Hematopoietic multipotent progenitor cell treated with erythropoietin and hydrocortisone succinate and interleukin-3 and kit ligand, for 17 days (in vitro differentiated cells): ENCODE results near the gene PYGB.

Experiments used
- DNase-seq: peaks from one replicate; pipeline ENCODE4 v3.0.0-alpha.2; 2015; ENCODE audit warnings: low spot score

Gene PYGB

GRCh38 chr20:25282796-25283195 is 34.9 kb downstream of the PYGB start:
- DNase-seq: no peak

GRCh38 chr20:25283221-25283951 is 35.5 kb downstream of the PYGB start:
- DNase-seq: no peak

DNA sequence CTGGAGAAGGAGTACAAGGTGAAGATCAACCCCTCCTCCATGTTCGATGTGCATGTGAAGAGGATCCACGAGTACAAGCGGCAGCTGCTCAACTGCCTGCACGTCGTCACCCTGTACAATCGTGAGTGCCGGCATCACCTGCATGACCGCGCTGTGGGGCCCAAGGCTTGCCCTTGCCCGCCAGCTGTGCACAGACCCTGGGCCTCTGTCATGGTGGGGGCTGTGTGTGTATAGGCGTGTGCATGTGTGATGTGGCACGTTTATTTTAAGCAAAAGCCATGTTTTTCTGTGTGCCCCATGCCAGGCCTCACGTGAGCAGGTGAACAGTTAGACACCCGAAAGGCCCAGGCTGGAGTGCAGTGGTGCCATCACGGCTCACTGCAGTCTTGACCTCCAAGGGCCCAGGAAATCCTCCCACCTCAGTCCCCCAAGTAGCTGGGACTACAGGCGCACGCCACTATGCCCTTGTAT is 36.3 kb downstream of the PYGB start:
- no peak for DNase-seq

DNA sequence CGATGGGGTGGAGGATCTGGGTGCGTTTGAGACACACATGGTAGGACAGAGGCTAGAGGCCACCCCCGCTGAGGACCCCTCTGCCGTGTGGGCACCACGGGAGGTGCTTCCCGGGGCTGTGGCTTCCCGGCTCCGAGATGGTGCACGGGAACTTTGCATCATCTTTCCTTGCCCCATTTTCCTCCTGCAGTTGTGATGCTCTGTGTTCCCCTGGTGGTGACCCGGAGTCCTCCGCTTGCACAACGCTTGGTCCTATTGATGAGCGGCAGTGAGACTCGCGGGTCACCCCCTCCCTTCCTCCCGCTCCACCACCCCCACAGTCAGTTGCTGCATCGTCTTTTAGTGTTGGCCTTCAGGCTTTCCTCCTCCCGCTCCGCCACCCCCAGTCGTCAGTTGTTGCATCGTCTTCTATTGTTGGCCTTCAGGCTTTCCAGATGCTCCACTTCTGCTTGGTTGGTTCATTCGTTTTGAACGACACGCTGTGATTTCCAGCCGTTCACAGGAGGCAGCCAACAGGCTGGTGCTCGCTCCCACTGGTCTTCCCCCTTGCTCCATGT is 37.3 kb downstream of the PYGB start:
- no peak for DNase-seq

DNA sequence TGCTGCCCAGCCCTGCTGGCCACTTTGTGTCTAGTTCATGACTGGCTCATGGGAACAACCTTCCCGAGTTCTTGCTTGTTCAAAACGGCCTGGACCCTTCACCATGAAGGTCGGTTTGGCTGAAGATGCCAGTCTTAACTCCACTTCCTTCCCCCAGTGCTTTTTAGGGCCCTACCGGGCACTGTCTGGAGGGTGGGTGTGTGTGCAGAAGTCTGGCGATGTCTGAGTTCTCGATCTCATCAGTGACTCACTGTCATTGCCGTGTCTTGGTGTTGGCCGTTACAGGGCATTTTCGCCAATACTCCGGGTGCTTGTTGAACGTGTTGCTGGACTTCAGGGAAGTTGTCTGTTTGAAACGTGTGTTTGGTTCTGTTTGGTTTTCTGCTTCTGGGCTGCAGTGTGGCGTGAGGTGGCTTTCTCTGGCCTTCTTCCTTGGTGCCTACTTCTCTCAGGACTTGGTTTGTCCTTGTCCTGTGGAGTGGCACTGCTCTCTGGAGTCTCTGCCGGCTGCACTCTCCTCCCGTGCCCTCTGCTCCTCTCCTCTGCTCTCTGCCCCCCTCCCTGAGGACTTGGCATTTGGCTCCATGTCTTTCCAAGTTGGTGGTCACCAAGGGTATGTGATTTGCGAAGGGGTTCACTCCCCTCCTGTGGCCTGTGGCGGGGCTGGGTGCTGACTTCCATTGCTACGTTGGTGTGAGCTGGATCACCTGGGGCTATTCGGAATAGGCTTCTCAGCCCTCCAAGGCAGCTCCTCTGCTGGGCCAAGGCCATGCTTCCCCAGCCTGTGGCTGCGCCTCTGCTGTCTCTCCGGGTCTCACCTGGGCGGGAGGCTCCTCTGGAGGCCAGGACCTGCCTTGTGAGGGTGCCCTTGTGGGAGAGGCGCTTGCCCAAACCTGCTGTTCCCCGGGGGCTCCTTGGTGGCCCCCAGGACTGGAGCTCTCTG is 38.2 kb downstream of the PYGB start:
- DNase-seq: no peak

DNA sequence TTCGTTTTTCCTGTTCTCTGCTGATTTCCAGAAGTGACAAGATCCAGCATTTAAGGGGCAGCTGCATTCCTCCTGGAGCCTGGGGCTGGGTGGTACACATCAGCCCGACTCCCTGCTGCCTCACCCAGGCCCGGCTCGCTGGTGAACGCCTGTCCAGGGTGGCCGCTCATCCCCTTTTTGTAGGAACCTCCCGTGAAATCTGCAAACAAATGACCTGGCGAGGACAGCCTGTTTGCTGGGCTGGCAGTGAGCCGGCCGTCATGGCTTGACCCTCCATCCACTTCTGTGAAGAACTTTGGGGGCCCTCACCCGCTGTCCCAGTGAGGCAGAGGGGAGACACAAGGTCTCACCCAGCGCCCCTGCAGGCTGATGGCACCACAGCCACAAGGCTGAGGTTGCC is 39.0 kb downstream of the PYGB start:
- DNase-seq: no peak

DNA sequence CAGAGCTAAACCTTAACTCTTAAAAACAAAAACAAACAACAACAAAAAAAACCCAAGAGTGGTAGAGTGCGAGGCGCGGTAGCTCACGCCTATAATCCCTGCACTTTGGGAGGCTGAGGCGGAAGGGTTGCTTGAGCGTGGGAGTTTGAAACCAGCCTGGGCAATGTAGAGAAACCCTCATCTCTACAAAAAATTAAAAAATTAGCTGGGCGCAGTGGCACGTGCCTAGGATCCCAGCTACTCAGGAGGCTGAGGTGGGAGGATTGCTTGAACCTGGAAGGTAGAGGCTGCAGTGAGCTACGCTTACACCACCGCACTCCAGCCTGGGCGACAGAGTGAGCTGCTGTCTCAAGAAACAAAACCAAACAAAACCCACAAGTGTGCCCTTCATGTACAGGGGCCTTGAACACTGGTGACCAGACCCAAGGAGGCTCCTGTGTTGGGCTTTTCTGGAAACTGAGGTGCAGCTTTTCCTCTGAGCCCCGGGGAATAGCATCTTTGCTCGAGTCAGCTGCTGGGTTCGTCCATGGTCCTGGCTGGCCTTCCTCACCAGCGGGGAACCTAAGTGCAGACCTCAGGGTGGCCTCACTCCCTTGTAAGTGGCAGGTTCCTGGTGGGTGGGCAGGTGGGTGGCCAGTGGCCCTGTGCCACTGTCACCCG is 39.9 kb downstream of the PYGB start:
- DNase-seq: no peak

GRCh38 chr20:25288291-25289181 is 40.7 kb downstream of the PYGB start:
- no peak for DNase-seq

- no peak for DNase-seq
Measured at GRCh38 chr20:25289886-25290597, 42.2 kb downstream of the PYGB start.

GRCh38 chr20:25290646-25291431 is 43.0 kb downstream of the PYGB start:
- DNase-seq: no peak

DNA sequence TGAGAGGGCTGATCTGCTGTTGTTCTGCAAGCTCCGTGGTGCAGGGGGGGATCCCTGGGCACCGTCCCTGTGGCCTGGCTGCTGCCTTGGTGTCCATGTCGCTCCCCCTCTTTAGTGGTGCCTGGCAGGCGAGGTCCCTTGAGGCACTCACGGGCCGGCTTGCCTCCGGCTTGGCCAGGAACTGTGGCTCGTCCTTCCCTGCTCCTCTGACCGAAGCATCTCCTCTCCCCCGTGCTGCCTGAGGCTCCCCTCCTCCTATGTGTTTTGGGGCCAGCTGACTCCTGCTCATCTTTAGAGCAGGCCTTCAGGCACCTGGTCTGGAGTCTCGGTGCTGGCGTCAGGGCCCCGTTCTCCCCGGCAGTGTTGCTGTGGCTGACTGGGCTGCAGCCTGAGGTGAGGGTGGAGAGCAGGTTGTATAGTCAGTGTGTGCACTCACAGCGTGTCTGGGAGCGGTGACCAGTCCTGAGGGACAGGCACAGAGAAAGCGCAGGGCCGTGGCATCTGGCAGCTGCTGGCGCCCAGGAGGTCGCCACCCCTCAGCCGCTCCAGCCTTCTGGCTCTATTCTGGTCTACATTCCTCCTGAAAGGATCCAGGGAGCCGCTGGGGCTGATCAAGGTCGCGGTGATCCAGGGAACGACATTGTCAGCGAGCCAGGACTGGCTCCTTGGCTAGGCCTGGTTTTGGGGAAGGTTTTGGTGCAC is 43.7 kb downstream of the PYGB start:
- DNase-seq: no peak

DNA sequence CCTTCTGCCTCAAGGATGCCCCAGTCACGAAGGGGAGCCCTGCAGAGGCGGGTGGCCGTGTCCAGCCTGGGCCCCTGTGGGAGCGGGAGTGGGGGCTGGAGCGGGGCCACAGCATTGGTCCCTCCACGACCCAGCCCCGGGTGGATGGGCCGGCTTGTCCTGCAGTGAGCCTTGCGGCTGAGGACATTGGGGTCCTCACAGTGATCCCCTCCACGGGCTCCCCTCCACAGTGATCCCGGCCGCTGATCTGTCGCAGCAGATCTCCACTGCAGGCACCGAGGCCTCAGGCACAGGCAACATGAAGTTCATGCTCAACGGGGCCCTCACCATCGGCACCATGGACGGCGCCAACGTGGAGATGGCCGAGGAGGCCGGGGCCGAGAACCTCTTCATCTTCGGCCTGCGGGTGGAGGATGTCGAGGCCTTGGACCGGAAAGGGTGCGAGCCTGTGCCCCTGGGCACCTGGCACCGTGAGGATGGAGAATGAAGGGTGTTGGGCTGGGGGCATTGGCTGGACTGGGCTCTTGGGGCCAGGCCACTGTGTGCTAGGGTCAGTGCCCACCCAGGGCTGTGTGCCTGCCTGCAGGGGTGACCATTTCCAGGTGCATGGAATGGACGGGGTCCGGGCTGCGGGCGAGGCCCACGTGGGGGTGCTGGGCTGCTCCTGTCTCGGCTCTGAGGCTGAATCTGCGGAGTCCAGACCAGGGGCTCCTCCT is 44.4 kb downstream of the PYGB start:
- DNase-seq: no peak

DNA sequence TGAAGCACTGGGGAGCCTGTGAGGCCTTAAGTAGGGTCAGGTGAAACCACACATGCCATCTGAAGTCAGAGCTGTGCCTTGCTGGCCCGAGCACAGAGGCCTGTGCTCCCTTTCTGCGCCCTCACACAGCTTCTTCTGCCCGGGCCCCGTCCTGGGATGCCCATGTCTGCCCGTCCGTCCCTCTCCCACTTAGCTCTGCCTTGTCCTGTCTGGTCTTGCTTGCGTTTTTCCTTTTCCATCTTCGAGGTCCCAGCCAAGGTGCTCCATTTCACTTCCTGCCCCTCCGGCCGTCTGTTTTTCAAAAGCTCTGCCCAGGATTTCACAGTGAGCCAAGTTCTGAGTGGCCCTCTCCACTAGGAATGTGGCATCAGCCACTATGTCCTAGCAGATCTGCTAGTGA is 45.6 kb downstream of the PYGB start:
- DNase-seq: no peak

DNA sequence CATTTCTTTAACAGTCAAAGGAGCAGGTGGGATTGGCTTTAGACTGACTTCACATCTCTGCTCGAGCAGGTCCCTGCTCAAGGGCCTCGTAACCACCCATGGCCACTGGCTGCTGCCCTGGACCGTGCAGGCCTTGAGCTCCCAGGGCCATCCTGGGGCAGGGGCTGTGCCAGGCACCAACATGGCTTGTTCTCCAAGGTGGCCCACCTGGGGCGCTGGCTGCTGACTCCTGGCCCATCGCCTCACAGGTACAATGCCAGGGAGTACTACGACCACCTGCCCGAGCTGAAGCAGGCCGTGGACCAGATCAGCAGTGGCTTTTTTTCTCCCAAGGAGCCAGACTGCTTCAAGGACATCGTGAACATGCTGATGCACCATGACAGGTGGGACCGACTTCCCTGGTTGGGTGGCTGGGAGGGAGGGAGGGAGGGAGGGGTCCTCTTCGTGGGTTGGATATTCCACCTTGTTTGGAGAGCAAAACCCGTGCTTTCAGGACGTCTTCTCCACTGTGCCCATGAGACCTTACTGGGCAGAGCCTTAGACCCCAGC is 46.1 kb downstream of the PYGB start:
- DNase-seq: no peak

DNA sequence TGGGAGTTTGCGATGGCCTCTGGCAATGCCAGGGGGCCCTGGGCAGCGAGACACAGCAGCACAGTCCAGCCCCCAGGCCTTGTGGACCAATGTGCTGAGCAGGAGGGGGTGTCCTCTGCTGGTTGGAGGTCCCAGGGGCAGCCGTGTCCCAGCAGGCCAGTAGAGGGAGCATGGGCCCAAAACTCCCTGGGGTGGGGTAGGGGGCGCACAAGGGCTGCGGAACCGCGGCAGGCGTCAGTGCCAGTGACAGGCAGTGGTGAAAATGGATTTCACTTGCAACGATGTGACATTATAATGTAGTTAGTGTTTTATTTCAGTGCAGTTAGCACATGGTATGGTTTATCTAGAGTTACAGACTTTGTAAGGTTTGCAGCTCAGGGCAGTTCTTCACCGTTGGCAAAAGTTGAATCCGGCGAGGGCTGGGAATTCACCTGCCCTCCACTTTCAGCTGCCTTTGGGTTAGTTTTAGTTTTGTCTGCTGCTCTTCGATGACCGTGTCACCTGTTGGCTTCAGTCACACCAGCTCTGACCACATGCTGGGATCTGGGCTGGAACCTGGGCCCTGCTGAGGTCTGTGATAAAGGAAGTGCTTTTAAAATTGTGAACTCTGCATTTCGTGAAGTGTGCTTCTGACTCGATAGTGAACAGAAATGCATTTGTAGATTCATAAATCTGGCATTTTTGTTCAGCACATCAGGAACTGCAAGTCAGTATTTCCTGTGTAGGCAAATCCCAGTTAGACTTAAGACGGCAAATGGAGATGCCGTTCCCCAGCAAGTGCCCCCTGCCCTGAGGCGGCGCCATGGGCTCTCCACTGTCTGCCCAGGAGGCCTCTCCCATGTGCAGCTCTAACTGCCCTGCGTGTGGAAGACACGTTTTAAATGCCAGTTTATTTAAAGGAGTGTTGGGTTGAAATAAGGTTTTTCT is 46.8 kb downstream of the PYGB start:
- DNase-seq: no peak

DNA sequence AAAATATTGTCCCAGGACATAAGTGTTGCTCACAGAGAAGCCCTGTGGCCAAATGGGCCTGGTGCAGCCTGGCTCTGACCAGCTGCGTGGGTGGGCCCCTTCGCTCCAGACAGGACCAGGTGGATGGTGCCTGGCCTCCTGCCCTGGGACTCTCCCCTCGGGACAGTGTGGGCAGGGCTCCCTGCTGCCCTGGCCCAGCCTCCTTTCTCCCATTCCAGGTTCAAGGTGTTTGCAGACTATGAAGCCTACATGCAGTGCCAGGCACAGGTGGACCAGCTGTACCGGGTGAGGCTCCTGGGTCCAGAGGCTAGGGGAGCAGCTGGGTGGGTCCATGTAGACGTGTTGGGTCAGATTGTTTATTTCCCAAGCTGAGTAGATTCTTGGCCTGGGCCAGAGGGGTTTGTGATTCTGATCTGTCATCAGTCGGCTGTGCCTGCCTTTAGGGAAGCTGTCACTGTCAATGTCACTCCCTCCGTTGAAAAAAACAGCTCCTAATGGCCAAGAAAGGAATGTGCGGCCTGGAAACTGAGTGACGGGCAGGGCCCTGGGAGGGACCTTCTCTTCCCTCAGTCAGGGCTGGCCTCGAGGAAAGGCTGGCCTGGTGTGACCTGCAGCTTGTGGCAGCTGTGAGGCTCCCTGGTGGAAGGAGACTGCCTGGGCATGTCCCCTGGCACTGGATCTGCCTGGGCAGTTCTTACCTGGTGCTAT is 47.7 kb downstream of the PYGB start:
- no peak for DNase-seq
